NB4 (cell line): Measurements from ENCODE around the gene HCK.

Source experiments
- MYC ChIP-seq: IDR thresholded peaks from 2 replicates; pipeline ENCODE4 v1.6.1; 2011; ENCODE audit warnings: low read depth, low read length
- POLR2A ChIP-seq: IDR thresholded peaks from 2 replicates; pipeline ENCODE4 v1.6.1; 2011; ENCODE audit warnings: mild to moderate bottlenecking; ENCODE audit not compliant: insufficient read length; ENCODE audit errors: extremely low read depth
- TF ChIP-seq, protein P1 (sequence below): IDR thresholded peaks from one replicate; pipeline ENCODE4 v1.5.1; 2012; ENCODE audit warnings: low read depth, low read length
- TF ChIP-seq, protein P2 (sequence below): IDR thresholded peaks from 2 replicates; pipeline ENCODE4 v1.6.1; 2011; ENCODE audit warnings: low read depth, low read length

DNA sequence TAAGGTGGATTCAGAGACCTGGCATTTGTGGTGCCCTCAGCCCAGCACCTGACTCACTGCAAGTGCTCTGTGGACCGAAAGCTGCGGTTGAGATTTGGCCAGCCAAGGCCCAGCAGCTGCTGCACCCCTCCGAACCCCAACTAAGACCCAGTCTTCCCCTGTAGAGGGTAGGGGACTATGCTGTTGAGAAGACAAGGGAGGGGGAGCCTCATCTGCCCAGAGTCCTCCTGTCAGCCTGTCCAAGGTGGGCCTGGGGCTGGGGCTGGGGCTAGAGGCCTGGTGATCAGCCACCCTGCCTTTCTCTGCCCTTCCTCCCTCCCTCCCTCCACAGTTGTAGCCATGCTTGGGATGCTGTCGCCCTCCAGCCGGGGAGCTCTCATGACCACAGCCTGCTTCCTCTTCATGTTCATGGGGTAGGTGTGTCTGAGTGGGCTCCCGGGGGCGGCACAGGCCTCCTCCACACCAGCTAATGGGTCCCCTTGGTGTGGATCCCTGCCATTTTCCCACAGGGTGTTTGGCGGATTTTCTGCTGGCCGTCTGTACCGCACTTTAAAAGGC is 98.3 kb downstream of the HCK start:
- TF ChIP-seq, protein P1, sequence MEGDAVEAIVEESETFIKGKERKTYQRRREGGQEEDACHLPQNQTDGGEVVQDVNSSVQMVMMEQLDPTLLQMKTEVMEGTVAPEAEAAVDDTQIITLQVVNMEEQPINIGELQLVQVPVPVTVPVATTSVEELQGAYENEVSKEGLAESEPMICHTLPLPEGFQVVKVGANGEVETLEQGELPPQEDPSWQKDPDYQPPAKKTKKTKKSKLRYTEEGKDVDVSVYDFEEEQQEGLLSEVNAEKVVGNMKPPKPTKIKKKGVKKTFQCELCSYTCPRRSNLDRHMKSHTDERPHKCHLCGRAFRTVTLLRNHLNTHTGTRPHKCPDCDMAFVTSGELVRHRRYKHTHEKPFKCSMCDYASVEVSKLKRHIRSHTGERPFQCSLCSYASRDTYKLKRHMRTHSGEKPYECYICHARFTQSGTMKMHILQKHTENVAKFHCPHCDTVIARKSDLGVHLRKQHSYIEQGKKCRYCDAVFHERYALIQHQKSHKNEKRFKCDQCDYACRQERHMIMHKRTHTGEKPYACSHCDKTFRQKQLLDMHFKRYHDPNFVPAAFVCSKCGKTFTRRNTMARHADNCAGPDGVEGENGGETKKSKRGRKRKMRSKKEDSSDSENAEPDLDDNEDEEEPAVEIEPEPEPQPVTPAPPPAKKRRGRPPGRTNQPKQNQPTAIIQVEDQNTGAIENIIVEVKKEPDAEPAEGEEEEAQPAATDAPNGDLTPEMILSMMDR: no peak
- TF ChIP-seq POLR2A (no peak), MYC (no peak)
- TF ChIP-seq, protein P2, sequence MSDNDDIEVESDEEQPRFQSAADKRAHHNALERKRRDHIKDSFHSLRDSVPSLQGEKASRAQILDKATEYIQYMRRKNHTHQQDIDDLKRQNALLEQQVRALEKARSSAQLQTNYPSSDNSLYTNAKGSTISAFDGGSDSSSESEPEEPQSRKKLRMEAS: no peak
